H54 (cell line): ENCODE measurements around the gene TRIM61.
"Not testable (repeated sequence)": the region's sequence is repeated elsewhere in the genome, so short reads cannot be mapped to it uniquely, and the experiment has no call there.

Source experiments
- DNase-seq: peaks from one replicate; pipeline ENCODE4 v3.0.0; 2011; ENCODE audit warnings: low spot score, mixed read lengths; ENCODE audit not compliant: insufficient read length
- FAIRE-seq: peaks from 3 replicates; lab custom pipeline; 2011; peaks lifted over from hg19 to GRCh38; lab: Jason Lieb, UNC
- POLR2A ChIP-seq: IDR thresholded peaks from 2 replicates; pipeline ENCODE4 v1.6.1; 2011; ENCODE audit warnings: low read depth, mild to moderate bottlenecking, low read length

TRIM61 gene

GRCh38 chr4:164997941-164998340 is 20.5 kb upstream of the TRIM61 start:
- FAIRE-seq (no peak), DNase-seq (no peak)
- TF ChIP-seq POLR2A = no peak

- DNase-seq = no peak
These were observed 19.9 kb upstream of the TRIM61 start for GRCh38 chr4:164997324-164997723.

DNA sequence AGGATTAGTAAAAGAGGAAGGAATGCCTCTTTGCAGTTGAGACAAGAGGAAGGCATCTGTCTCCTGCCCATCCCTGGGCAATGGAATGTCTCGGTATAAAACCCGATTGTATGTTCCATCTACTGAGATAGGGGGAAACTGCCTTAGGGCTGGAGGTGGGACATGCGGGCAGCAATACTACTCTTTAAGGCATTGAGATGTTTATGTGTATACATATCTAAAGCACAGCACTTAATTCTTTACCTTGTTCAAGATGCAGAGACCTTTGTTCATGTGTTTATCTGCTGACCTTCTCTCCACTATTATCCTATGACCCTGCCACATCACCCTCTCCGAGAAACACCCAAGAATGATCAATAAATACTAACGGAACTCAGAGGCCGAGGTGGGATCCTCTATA is 18.7 kb upstream of the TRIM61 start:
- not testable (repeated sequence) for DNase-seq, FAIRE-seq

More at GRCh38 chr4:164997324-164997723, 19.9 kb upstream of the TRIM61 start:
- no peak for TF ChIP-seq POLR2A
- FAIRE-seq = no peak

DNA sequence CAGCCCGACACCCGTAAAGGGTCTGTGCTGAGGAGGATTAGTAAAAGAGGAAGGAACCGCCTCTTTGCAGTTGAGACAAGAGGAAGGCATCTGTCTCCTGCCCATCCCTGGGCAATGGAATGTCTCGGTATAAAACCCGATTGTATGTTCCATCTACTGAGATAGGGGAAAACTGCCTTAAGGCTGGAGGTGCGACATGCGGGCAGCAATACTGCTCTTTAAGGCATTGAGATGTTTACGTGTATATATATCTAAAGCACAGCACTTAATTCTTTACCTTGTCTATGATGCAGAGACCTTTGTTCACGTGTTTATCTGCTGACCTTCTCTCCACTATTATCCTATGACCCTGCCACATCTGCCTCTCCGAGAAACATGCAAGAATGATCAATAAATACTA is 13.3 kb upstream of the TRIM61 start:
- FAIRE-seq, DNase-seq: not testable (repeated sequence)

GRCh38 chr4:164989471-164989870 is 12.0 kb upstream of the TRIM61 start:
- TF ChIP-seq POLR2A = no peak
- no peak for FAIRE-seq
- DNase-seq = no peak

GRCh38 chr4:164971929-164972328 is 5.5 kb downstream of the TRIM61 start:
- not testable (repeated sequence) for FAIRE-seq, DNase-seq

GRCh38 chr4:164959896-164960295 is 17.6 kb downstream of the TRIM61 start:
- no peak for FAIRE-seq

DNA sequence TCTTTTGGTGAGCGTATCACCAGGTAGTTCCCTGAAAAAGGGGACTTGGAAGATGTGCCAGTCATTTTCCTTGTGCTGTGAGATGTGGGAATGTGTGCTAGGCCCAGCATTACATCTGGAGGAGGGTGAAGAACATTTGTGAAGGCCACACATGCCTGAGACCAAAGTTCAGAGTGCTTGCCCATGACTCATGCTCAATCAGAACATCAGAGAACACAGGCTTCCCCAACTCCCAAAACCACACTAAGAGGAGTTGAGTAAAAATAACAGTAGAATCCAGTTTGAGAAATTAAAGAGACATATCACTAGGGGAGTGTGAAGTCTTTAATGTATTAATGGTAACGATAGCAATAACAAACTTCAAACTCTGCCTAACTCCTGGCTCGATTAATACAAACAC is 18.0 kb downstream of the TRIM61 start:
- FAIRE-seq = peak; percentile 89
- not testable (repeated sequence) for DNase-seq

More at GRCh38 chr4:164959896-164960295, 17.6 kb downstream of the TRIM61 start:
- DNase-seq = no peak
- TF ChIP-seq POLR2A = no peak

- TF ChIP-seq POLR2A = peak; percentile 75; the same call in 1 of the 2 replicates
- peak; percentile 23 for DNase-seq
- FAIRE-seq = no peak
These were observed 20.5 kb downstream of the TRIM61 start for GRCh38 chr4:164956766-164957643.

DNA sequence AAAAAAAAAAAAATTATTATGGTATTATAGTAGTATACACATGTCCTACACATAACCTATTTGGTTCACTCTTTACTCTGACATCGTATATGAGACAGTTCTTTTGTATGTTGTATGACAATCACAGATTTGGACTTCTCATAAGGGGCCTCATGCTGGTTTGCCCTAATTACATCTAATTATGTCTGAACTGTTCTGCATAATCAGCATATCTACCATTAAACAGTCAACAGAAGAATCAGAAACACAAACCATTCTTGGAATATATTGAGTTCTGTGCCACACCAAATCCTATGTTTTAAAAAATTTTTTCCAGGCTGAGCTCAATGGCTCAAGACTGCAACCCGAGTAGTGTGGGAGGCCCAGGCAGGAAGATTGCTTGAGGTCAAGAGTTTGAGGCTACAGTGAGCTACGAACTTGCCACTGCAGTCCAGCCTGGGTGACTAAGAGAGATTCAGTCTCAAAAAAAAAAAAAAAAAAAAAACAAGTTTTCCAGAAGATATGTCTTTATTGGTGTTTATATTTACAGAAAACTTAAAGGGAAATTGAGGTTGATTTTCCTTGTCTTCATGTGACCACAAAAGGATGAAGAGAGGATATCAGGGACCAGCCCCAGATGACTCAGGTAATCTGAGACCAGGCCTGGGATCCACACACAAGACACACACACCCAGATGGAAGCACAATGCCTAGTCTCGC is 22.2 kb downstream of the TRIM61 start:
- FAIRE-seq (no peak), DNase-seq (no peak)
- no peak for TF ChIP-seq POLR2A

DNA sequence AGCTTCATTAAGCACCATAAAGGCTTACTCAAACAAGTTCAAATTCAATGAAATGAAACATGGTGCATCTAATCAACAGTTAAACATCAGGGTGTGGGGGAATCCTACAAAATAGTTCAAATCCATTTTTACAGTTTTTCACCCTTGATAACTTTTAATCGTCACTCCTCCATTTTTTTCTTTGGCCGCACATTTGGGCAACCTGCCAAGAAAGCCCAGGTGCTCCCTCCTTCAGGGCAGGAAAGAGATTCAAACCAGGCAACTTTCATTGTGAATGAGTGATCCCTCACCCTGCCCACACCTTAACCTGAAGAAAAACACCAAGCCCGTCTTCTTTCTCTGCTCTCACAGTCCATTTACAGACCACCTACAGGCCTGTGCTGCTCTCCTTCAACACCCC is 24.9 kb downstream of the TRIM61 start:
- DNase-seq (no peak), FAIRE-seq (no peak)
- no peak for TF ChIP-seq POLR2A

DNA sequence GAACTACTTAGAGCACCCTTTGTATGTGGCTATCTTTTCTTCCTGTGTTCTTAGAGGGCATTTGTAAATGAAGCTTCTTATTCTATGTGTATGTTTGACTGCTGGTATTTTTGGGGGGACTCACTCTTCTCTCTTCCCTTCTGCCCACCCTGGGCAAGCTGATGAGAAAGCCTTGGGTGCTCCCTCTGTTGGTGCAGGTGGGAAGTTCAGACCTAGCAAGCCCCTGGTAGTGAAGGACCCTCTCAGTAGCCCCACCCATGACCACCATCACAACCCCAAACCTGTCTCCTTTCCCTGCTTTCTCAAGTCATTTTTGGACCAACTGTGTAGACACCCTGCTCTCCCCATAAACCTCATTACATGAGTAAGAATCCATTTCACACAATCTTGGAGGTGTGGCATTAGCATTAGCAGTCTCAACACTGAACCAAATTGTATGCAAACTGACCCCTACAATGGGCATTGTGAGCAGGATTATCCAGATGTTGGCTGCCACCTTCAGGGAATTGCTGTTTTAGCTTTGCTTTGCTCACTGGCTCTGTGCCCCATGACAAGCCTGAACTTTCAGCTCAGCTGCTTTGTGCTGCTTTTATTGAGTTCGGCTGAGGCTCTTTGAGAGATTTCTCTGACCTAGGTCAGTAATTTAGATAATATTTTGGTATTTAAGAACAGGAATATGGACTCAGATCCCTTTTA is 27.9 kb downstream of the TRIM61 start:
- FAIRE-seq = no peak

DNA sequence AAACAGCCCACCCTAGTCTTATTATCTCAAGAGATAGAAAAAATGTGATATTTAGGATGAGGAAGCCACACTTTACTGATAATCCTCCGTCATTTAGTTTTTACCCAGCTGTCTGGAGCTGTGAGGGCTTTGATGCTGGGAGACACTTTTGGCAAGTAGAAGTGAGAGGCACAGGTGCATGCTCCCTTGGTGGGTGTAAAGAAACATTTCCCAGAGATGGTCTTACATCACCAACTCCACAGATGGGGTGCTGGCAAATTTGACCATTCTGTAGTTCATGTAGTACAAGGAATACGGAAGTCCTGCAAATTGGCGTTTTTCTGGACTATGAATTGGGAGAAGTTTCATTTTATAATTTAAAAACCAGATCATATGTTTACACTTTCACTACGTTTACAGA is 28.5 kb downstream of the TRIM61 start:
- no peak for DNase-seq
- no peak for FAIRE-seq
- no peak for TF ChIP-seq POLR2A

More for the DNA sequence above, 27.9 kb downstream of the TRIM61 start:
- TF ChIP-seq POLR2A = no peak
- no peak for DNase-seq

DNA sequence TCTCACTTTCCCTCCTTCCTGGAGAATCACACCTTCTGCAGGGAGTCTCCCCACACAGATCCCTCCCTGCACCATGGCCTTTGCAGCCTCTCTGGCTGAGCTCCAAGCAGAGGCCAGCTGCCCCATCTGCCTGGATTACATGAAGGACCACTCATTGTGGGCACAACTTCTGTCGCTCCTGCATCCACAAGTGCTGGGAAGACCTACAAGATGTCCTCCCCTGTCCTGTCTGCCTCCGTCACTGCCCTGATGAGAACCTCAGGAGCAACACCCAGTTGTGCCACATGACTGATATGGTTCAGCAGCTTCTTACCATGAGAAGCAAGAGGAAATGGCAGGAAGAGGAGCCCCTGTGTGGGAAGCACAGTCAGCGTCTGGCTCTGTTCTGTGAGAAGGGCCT is 29.5 kb downstream of the TRIM61 start:
- FAIRE-seq, DNase-seq: not testable (repeated sequence)
